ENCODE results near the gene TRAF7.

TRAF7 gene

DNA sequence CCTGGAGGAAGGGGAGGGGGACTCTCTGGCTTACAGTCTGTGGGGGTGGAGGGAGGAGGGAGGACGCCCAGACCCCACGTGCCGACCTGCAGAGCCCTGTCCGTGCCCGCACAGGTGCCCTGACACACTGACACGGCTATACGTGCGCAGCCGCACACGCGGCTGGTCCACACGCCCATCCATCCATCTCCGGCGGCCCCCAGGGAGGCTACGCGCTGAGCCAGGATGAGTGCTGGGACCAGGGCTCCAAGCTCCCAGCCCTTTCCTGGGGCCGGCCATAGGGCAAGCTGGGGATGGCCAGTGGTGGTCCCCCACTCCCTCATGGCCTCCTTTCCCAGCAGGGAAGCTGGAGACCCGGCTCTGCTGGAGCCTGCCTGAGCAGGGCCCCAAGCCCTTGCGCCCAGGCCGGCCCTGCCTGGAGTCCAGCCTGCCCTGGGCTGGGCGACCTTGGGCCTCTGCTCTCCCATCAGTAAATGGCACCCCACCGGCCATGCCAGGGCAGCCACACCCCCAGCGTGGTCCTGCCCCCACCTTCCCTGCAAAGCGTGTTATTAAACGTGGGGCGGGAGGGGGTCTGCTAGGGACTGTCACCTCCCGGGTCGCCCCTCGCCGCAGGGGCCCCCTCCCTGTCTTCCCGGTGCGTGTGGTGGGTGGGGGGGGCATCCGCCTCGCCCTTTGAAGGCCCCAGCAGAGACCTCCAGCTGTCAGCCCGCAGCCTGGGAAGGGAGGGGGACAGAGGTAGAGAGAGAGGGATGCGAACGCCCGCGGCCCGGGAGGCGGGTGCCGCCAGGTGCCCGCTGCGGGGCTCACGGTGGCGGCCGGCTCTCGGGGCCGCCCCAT lies 40.0 kb downstream of the TRAF7 start:
- TF ChIP-seq, protein P1, sequence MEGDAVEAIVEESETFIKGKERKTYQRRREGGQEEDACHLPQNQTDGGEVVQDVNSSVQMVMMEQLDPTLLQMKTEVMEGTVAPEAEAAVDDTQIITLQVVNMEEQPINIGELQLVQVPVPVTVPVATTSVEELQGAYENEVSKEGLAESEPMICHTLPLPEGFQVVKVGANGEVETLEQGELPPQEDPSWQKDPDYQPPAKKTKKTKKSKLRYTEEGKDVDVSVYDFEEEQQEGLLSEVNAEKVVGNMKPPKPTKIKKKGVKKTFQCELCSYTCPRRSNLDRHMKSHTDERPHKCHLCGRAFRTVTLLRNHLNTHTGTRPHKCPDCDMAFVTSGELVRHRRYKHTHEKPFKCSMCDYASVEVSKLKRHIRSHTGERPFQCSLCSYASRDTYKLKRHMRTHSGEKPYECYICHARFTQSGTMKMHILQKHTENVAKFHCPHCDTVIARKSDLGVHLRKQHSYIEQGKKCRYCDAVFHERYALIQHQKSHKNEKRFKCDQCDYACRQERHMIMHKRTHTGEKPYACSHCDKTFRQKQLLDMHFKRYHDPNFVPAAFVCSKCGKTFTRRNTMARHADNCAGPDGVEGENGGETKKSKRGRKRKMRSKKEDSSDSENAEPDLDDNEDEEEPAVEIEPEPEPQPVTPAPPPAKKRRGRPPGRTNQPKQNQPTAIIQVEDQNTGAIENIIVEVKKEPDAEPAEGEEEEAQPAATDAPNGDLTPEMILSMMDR (IDR thresholded peaks at IDR 0.05; ENCODE audit: insufficient read depth, low read length, poor library complexity, severe bottlenecking) = no peak
- H3K27me3 ChIP-seq (replicated peaks; ENCODE audit: control insufficient read depth, insufficient read depth, low read length) = peaks cover 2% of the 10 kb centered on the region; the same call in 1 of the 2 replicates
- H3K36me3 ChIP-seq (ENCODE audit: control insufficient read depth, insufficient read depth, low read length) = no peaks in the 10 kb centered on the region
- peak overlapping the region; percentile 18 for H3K4me3 ChIP-seq (replicated peaks; ENCODE audit: low read depth, low read length)
- DNase-seq (ENCODE audit: extremely low read depth, insufficient read length) = no peak

DNA sequence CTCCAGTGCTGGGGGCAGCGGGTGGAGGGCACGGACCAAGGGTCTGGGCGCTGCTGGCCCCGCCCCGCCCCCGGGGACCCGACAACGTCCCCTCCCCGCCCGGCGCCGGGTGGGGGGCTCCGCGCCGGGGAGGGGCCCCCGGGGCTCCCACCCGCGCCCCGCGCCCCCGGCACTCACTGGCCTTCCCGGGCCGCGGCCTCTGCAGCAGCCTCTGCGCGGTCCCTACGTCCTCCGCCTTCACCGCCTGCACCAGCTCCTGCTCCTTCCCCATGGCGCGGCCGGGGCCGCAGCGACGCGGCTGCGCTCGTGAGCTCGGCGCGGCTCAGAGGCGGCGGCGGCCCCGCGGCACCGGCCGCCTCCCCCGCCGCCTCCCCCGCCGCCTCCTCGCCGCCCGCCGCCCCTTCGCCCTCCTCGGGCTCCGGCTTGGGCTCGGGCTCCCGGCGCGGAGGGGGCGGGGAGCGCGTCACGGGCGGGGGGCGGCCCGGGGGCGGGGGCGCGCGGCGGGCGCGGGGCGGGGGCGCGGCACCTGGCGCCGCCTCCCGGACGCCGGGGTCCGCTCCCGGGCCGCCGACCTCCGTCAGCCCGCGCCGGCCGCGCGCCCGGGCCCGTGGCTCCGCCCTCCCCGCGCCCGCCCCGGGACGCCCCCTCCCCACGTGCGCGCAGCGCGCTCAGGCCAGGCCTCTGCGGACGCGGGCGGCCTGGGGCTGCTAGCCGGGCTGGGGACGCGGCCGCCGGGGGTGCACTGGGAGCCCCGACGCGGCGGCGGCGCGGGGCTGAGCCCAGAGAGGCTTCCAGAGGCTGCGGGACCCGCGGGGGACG lies 40.8 kb downstream of the TRAF7 start, which contains the start of gene CASKIN1:
TSS of gene CASKIN1 (minus strand) at position 444 of the 819 bp plus-strand sequence. CDS start at position 271, 173 bp downstream.
- H3K4me3 ChIP-seq (replicated peaks; ENCODE audit: low read depth, low read length) = peak within 1 kb of the TSS; percentile 18
- TF ChIP-seq, protein P1 (IDR thresholded peaks at IDR 0.05; ENCODE audit: insufficient read depth, low read length, poor library complexity, severe bottlenecking) = no peak
- no peak for DNase-seq (ENCODE audit: extremely low read depth, insufficient read length)
- no peaks in the 10 kb centered on the region for H3K36me3 ChIP-seq (ENCODE audit: control insufficient read depth, insufficient read depth, low read length)
- peaks cover 2% of the 10 kb centered on the region; the same call in 1 of the 2 replicates for H3K27me3 ChIP-seq (replicated peaks; ENCODE audit: control insufficient read depth, insufficient read depth, low read length)

DNA sequence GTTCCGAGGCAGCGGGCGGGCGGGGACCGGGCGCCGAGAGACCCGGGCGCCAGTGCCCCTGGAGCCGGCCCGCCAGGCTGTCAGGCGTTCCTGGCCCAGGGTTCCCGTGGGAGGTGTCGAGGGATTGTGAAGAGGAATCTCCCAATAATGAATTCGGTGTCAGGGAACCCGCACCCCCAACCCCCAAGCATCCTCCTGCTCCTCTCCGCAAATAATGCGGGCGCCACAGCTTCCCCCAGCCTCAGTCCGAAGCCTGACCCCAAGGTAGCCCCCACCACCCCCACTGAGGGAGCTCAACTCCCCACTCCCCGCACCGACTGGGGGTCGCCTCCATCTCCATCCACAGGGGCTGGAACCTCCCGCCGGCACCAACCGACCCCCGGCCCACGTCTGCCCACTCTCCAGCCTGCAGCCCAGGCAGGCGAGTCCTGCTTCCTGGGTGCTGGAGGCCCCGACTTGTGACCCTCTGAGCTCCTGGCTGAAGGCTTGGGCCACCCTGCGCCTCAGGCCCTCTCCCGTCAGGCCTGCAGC lies 41.5 kb downstream of the TRAF7 start:
- TF ChIP-seq, protein P1 (IDR thresholded peaks at IDR 0.05; ENCODE audit: insufficient read depth, low read length, poor library complexity, severe bottlenecking) = no peak
- no peak overlapping the region for H3K4me3 ChIP-seq (replicated peaks; ENCODE audit: low read depth, low read length)
- peaks cover 2% of the 10 kb centered on the region; the same call in 1 of the 2 replicates for H3K27me3 ChIP-seq (replicated peaks; ENCODE audit: control insufficient read depth, insufficient read depth, low read length)
- no peaks in the 10 kb centered on the region for H3K36me3 ChIP-seq (ENCODE audit: control insufficient read depth, insufficient read depth, low read length)
- DNase-seq (ENCODE audit: extremely low read depth, insufficient read length) = no peak

- DNase-seq (ENCODE audit: extremely low read depth, insufficient read length) = no peak
- Histone ChIP-seq H3K27me3 (replicated peaks; ENCODE audit: control insufficient read depth, insufficient read depth, low read length) (peaks cover 2% of the 10 kb centered on the region; the same call in 1 of the 2 replicates), H3K36me3 (ENCODE audit: control insufficient read depth, insufficient read depth, low read length) (no peaks in the 10 kb centered on the region), H3K4me3 (replicated peaks; ENCODE audit: low read depth, low read length) (no peak overlapping the region)
- TF ChIP-seq, protein P1 (IDR thresholded peaks at IDR 0.05; ENCODE audit: insufficient read depth, low read length, poor library complexity, severe bottlenecking) = no peak
Observed at GRCh38 chr16:2197765-2198164, 42.2 kb downstream of the TRAF7 start.

GRCh38 chr16:2198283-2198682 lies 42.7 kb downstream of the TRAF7 start:
- no peaks in the 10 kb centered on the region for H3K36me3 ChIP-seq (ENCODE audit: control insufficient read depth, insufficient read depth, low read length)
- H3K27me3 ChIP-seq (replicated peaks; ENCODE audit: control insufficient read depth, insufficient read depth, low read length) = peaks cover 2% of the 10 kb centered on the region; the same call in 1 of the 2 replicates
- no peak for DNase-seq (ENCODE audit: extremely low read depth, insufficient read length)
- TF ChIP-seq, protein P1 (IDR thresholded peaks at IDR 0.05; ENCODE audit: insufficient read depth, low read length, poor library complexity, severe bottlenecking) = no peak
- no peak overlapping the region for H3K4me3 ChIP-seq (replicated peaks; ENCODE audit: low read depth, low read length)
